OCI-LY7 (cell line): Measurements from ENCODE around the gene RNF166. TPM values are rescaled to one million over a fixed set of nuclear protein-coding genes. Genes with fewer than 3 reads are reported as not detected.

Source experiments
- BruUV-seq: library from RNA; stranded (reverse); fragments of 400-500 nt; replicated peaks from 2 replicates; lab custom pipeline; 2021; lab: Mats Ljungman, UMichigan
- CTCF ChIA-PET: fragments of 300-600 bp; sonication (Branson Sonifier 250); formaldehyde crosslinking; loops from one replicate; lab custom pipeline; 2022; ENCODE audit warnings: antibody characterized with exemption; ENCODE audit not compliant: unreplicated experiment; lab: Charles Lee
- POLR2A ChIA-PET: fragments of 300-600 bp; sonication (Branson Sonifier 250); formaldehyde crosslinking; loops from one replicate; lab custom pipeline; 2022; ENCODE audit warnings: antibody characterized with exemption; lab: Charles Lee
- DNase-seq: peaks from one replicate; pipeline ENCODE4 v3.0.0-alpha.2; 2015; ENCODE audit warnings: low spot score
- H2AFZ ChIP-seq: fragments of 200-600 bp; sonication (generic), shearing (Covaris generic); 2 replicates; pipeline ENCODE4 v1.6.1; 2014; ENCODE audit warnings: mild to moderate bottlenecking, antibody characterized with exemption, low read length, moderate library complexity
- H3K27ac ChIP-seq: fragments of 200-600 bp; sonication (generic); 2 replicates; pipeline ENCODE4 v1.5.1; 2014; ENCODE audit warnings: mixed run types, low read depth, mild to moderate bottlenecking, moderate library complexity, low read length, inconsistent platforms; ENCODE audit not compliant: poor library complexity, severe bottlenecking
- H3K36me3 ChIP-seq: fragments of 200-600 bp; sonication (generic); 2 replicates; pipeline ENCODE4 v1.6.1; 2014; ENCODE audit warnings: mild to moderate bottlenecking, antibody characterized with exemption, low read length, moderate library complexity, mixed read lengths; ENCODE audit not compliant: insufficient read depth
- H3K4me1 ChIP-seq: fragments of 200-600 bp; sonication (generic); 2 replicates; pipeline ENCODE4 v1.5.1; 2014; ENCODE audit warnings: mild to moderate bottlenecking, low read length; ENCODE audit not compliant: insufficient read depth, poor library complexity, severe bottlenecking
- H3K4me2 ChIP-seq: fragments of 200-600 bp; sonication (generic); 2 replicates; pipeline ENCODE4 v1.6.1; 2014; ENCODE audit warnings: mild to moderate bottlenecking, low read length
- H3K4me3 ChIP-seq: fragments of 200-600 bp; sonication (generic); 2 replicates; pipeline ENCODE4 v1.5.1; 2014; ENCODE audit warnings: mild to moderate bottlenecking, low read depth, low read length; ENCODE audit not compliant: poor library complexity, severe bottlenecking
- H3K79me2 ChIP-seq: fragments of 200-600 bp; sonication (generic); 2 replicates; pipeline ENCODE4 v1.6.1; 2016; ENCODE audit warnings: low read depth, mild to moderate bottlenecking, low read length, moderate library complexity, mixed read lengths; ENCODE audit not compliant: insufficient read depth
- H3K9me2 ChIP-seq: fragments of 200-600 bp; sonication (generic); 2 replicates; pipeline ENCODE4 v1.6.1; 2016; ENCODE audit warnings: mild to moderate bottlenecking, low read length, mixed read lengths; ENCODE audit not compliant: insufficient read depth
- H3K9me3 ChIP-seq: fragments of 200-600 bp; sonication (generic); 2 replicates; pipeline ENCODE4 v1.6.1; 2014; ENCODE audit warnings: mild to moderate bottlenecking, mixed run types, low read length, mixed read lengths
- H4K20me1 ChIP-seq: fragments of 200-600 bp; sonication (generic); 2 replicates; pipeline ENCODE4 v1.6.1; 2014; ENCODE audit warnings: mild to moderate bottlenecking, antibody characterized with exemption, low read length, moderate library complexity, mixed read lengths; ENCODE audit not compliant: insufficient read depth
- CTCF ChIP-seq: fragments of 200-600 bp; sonication (generic); conservative IDR thresholded peaks from 2 replicates; pipeline ENCODE4 v1.5.1; 2014; ENCODE audit warnings: mild to moderate bottlenecking, antibody characterized with exemption, low read length, moderate library complexity, mixed read lengths
- EZH2phosphoT487 ChIP-seq: fragments of 200-600 bp; sonication (generic); IDR thresholded peaks from 2 replicates; pipeline ENCODE4 v1.6.1; 2018; ENCODE audit warnings: low read depth, borderline replicate concordance, mild to moderate bottlenecking, mixed run types, antibody characterized with exemption, low read length, moderate library complexity, mixed read lengths
- intact Hi-C: fragments of 100-400 bp; cut with micrococcal nuclease; formaldehyde crosslinking; loops from one replicate; pipeline ENCODE4 v1.10.0; 2022; ENCODE audit not compliant: unreplicated experiment
- total RNA-seq, 2 experiments: library from RNA; depleted of rRNA in 1 of 2; stranded (reverse); fragments of >200 nt in 1 of 2; shearing (Covaris generic) in 1 of 2; gene quantifications; 2 replicates each; pipeline ENCODE4 v1.2.3, GENCODE V29; 2014 to 2022

Gene RNF166
- total RNA-seq, 2 experiments from 2014 or later, result 52.4 to 56.2 TPM

- no peaks in the 10 kb centered on the region for H3K79me2 ChIP-seq
- H2AFZ ChIP-seq, result no peak overlapping the region
- H3K9me3 ChIP-seq, result no peaks in the 10 kb centered on the region
- no peak overlapping the region for H3K27ac ChIP-seq
- peaks cover 17% of the 10 kb centered on the region; the same call in 1 of the 2 replicates for H3K36me3 ChIP-seq
- no peak for DNase-seq
- peaks cover 43% of the 10 kb centered on the region for H3K4me1 ChIP-seq
- BruUV-seq, result no TSS peak
- intact Hi-C loops, result loop anchor here (5.0 kb wide), 2 partner anchors 432 to 477 kb away; partner anchors contain the start of genes CDH15 and ZNF778
- ChIA-PET CTCF (no interaction called here), POLR2A (no interaction called here)
- no peak overlapping the region for H3K4me3 ChIP-seq
- TF ChIP-seq CTCF (no peak), EZH2phosphoT487 (no peak)
- no peaks in the 10 kb centered on the region; the same call in 1 of the 2 replicates for H4K20me1 ChIP-seq
- H3K9me2 ChIP-seq, result no peaks in the 10 kb centered on the region
- H3K4me2 ChIP-seq, result no peak overlapping the region
Observed at GRCh38 chr16:88739977-88740726, 33.9 kb upstream of the RNF166 start.

- no peaks in the 10 kb centered on the region for H3K9me2 ChIP-seq
- BruUV-seq, result no TSS peak
- peaks cover 18% of the 10 kb centered on the region; the same call in 1 of the 2 replicates for H3K36me3 ChIP-seq
- POLR2A ChIA-PET, result no interaction called here
- no peaks in the 10 kb centered on the region for H3K9me3 ChIP-seq
- H3K79me2 ChIP-seq, result no peaks in the 10 kb centered on the region
- H2AFZ ChIP-seq, result no peak overlapping the region
- H3K27ac ChIP-seq, result no peak overlapping the region
- intact Hi-C loops, result loop anchor here (5.0 kb wide), 2 partner anchors 433 to 478 kb away; partner anchors contain the start of genes CDH15 and ZNF778
- H3K4me2 ChIP-seq, result no peak overlapping the region
- CTCF ChIA-PET, result no interaction called here
- peaks cover 35% of the 10 kb centered on the region for H3K4me1 ChIP-seq
- H4K20me1 ChIP-seq, result no peaks in the 10 kb centered on the region; the same call in 1 of the 2 replicates
- TF ChIP-seq EZH2phosphoT487, result no peak
- no peak for TF ChIP-seq CTCF
- no peak overlapping the region for H3K4me3 ChIP-seq
- no peak for DNase-seq
Observed at GRCh38 chr16:88739139-88739976, 33.1 kb upstream of the RNF166 start.
